Fibroblast of skin of right quadriceps (primary cell): ENCODE results near the gene CDR2L.
A peak's percentile ranks its signal among the peaks of the same experiment; 100 is the strongest.
"Not testable (repeated sequence)": the region's sequence is repeated elsewhere in the genome, so short reads cannot be mapped to it uniquely, and the experiment has no call there.

Experiments
- DNase-seq: peaks from one replicate; pipeline ENCODE4 v3.0.0-alpha.2; 2013

The CDR2L gene

GRCh38 chr17:75012346-75013091 is 25.1 kb downstream of the CDR2L start, which contains the start of gene MRPL58:
Gene MRPL58 (plus strand): TSS chr17:75012670. CDS start chr17:75012687, 17 bp downstream.
- DNase-seq, result peak; percentile 88

- DNase-seq, result no peak
Observed at GRCh38 chr17:75013092-75013559, 25.7 kb downstream of the CDR2L start.

- DNase-seq, result no peak
Observed at GRCh38 chr17:75019146-75019545, 31.7 kb downstream of the CDR2L start.

GRCh38 chr17:75019710-75020109 is 32.3 kb downstream of the CDR2L start:
- DNase-seq, result no peak

- DNase-seq, result no peak
Observed at GRCh38 chr17:75020331-75021110, 33.1 kb downstream of the CDR2L start.

- DNase-seq, result no peak
Observed at GRCh38 chr17:75024686-75025397, 37.4 kb downstream of the CDR2L start.

GRCh38 chr17:75025398-75025734 is 37.9 kb downstream of the CDR2L start:
- not testable (repeated sequence) for DNase-seq

GRCh38 chr17:75026650-75027049 is 39.2 kb downstream of the CDR2L start:
- not testable (repeated sequence) for DNase-seq

GRCh38 chr17:75030161-75030560 is 42.7 kb downstream of the CDR2L start:
- DNase-seq, result no peak

- peak; percentile 72 for DNase-seq
Observed at GRCh38 chr17:75031972-75032719, 44.7 kb downstream of the CDR2L start.

GRCh38 chr17:75032720-75033280 is 45.4 kb downstream of the CDR2L start:
- DNase-seq, result no peak

GRCh38 chr17:75033346-75034235 is 46.2 kb downstream of the CDR2L start:
- DNase-seq, result peak; percentile 94

- DNase-seq, result peak; percentile 92
Observed at GRCh38 chr17:75034236-75034908, 46.9 kb downstream of the CDR2L start.

GRCh38 chr17:75036643-75037268 is 49.3 kb downstream of the CDR2L start:
- peak; percentile 75 for DNase-seq

GRCh38 chr17:75039238-75039637 is 51.8 kb downstream of the CDR2L start:
- no peak for DNase-seq

GRCh38 chr17:75041656-75042280 is 54.3 kb downstream of the CDR2L start:
- no peak for DNase-seq

GRCh38 chr17:75043789-75044188 is 56.4 kb downstream of the CDR2L start:
- not testable (repeated sequence) for DNase-seq

GRCh38 chr17:75044716-75045115 is 57.3 kb downstream of the CDR2L start:
- no peak for DNase-seq

- not testable (repeated sequence) for DNase-seq
Observed at GRCh38 chr17:75045946-75046406, 58.5 kb downstream of the CDR2L start.
